HepG2 (cell line): ENCODE data around the gene DENND2D. TPM values are rescaled to one million over a fixed set of nuclear protein-coding genes. Genes with fewer than 3 reads are reported as not detected.
A peak's percentile ranks its signal among the peaks of the same experiment; 100 is the strongest.

Experiments
- CBFB ChIP-seq: sonication (generic); formaldehyde crosslinking; IDR thresholded peaks from 2 replicates; pipeline ENCODE4 v1.4.0; 2020; ENCODE audit warnings: missing genetic modification reagents
- CEBPZ ChIP-seq: IDR thresholded peaks from 2 replicates; pipeline ENCODE4 v1.6.1; 2012; ENCODE audit warnings: low read length, improper control_type of control experiment
- CERS6 ChIP-seq: sonication (generic); formaldehyde crosslinking; IDR thresholded peaks from 2 replicates; pipeline ENCODE4 v1.5.0; 2020; ENCODE audit warnings: missing genetic modification reagents
- FOXP1 ChIP-seq, 2 experiments: fragments of 450-650 bp in 1 of 2; IDR thresholded peaks; 2 replicates each; pipeline ENCODE4 v1.6.1; 2017 to 2018; ENCODE audit warnings: antibody characterized with exemption in 1 of 2
- SNAI1 ChIP-seq: sonication (generic); formaldehyde crosslinking; IDR thresholded peaks from 2 replicates; pipeline ENCODE4 v1.5.0; 2020; ENCODE audit warnings: mild to moderate bottlenecking, missing genetic modification reagents, borderline replicate concordance
- SNAPC2 ChIP-seq: sonication (generic); formaldehyde crosslinking; IDR thresholded peaks from 2 replicates; pipeline ENCODE4 v1.8.1; 2022; ENCODE audit warnings: mild to moderate bottlenecking, missing genetic modification reagents
- XRCC5 ChIP-seq: fragments of 200-400 bp; formaldehyde crosslinking; optimal IDR thresholded peaks from 2 replicates; pipeline ENCODE3; 2017; ENCODE audit warnings: mild to moderate bottlenecking, low read length
- ZBTB26 ChIP-seq: IDR thresholded peaks from 2 replicates; pipeline ENCODE4 v1.6.1; 2016; ENCODE audit warnings: missing compliant biosample characterization, missing genetic modification reagents, borderline replicate concordance
- ZNF124 ChIP-seq: sonication (generic); formaldehyde crosslinking; IDR thresholded peaks from 2 replicates; pipeline ENCODE4 v1.4.0; 2020; ENCODE audit warnings: missing genetic modification reagents
- ZNF180 ChIP-seq: sonication (generic); formaldehyde crosslinking; IDR thresholded peaks from 2 replicates; pipeline ENCODE4 v1.4.0; 2020; ENCODE audit warnings: low read depth, missing genetic modification reagents, borderline replicate concordance
- ZNF224 ChIP-seq: sonication (generic); formaldehyde crosslinking; IDR thresholded peaks from 2 replicates; pipeline ENCODE4 v1.5.0; 2020; ENCODE audit warnings: mild to moderate bottlenecking, missing genetic modification reagents
- ZNF275 ChIP-seq: sonication (generic); formaldehyde crosslinking; IDR thresholded peaks from 2 replicates; pipeline ENCODE4 v1.8.0; 2022; ENCODE audit warnings: missing genetic modification reagents, mild to moderate bottlenecking, inconsistent platforms, borderline replicate concordance
- ZNF296 ChIP-seq: sonication (generic); formaldehyde crosslinking; conservative IDR thresholded peaks from 2 replicates; pipeline ENCODE4 v1.5.0; 2020; ENCODE audit warnings: mild to moderate bottlenecking, missing genetic modification reagents
- ZNF383 ChIP-seq: sonication (generic); formaldehyde crosslinking; IDR thresholded peaks from 2 replicates; pipeline ENCODE4 v1.4.0; 2020; ENCODE audit warnings: missing genetic modification reagents, mild to moderate bottlenecking, borderline replicate concordance
- ZNF510 ChIP-seq: sonication (generic); formaldehyde crosslinking; IDR thresholded peaks from 2 replicates; pipeline ENCODE4 v1.4.0; 2020; ENCODE audit warnings: low read depth, mild to moderate bottlenecking, missing genetic modification reagents
- polyA plus RNA-seq, 8 experiments: library from polyadenylated mRNA; depleted of rRNA in 3 of 8; stranded (reverse) in 7 of 8; unstranded in 1 of 8; fragments of >200 nt; fragmentation: Illumina TruSeq in 4 of 8; extraction: Trizol in 4 of 8; gene quantifications; 2 replicates each; pipeline versions ENCODE4 v1.2.1 to v1.2.3, GENCODE V29; 2011 to 2016; ENCODE audit warnings: low read depth in 4 of 8, missing spikeins in 1 of 8, mixed read lengths in 1 of 8; ENCODE audit not compliant: insufficient read depth in 1 of 8
- total RNA-seq, 5 experiments: library from RNA; depleted of rRNA; stranded (reverse); fragments of >200 nt; fragmentation: Illumina TruSeq; extraction: Trizol; gene quantifications; 2 replicates each; pipeline ENCODE4 v1.2.3, GENCODE V29; 2016; ENCODE audit warnings: low read depth in 1 of 5
- TF ChIP-seq, protein P1 (sequence below): sonication (generic); formaldehyde crosslinking; conservative IDR thresholded peaks from 2 replicates; pipeline ENCODE4 v1.5.0; 2020; ENCODE audit warnings: missing genetic modification reagents
- TF ChIP-seq, protein P2 (sequence below), 2 experiments: sonication (generic) in 1 of 2; formaldehyde crosslinking in 1 of 2; IDR thresholded peaks; 2 replicates each; pipeline versions ENCODE4 v1.4.0 to v1.6.1; 2018 to 2020; ENCODE audit warnings: missing genetic modification reagents in 2 of 2, borderline replicate concordance in 1 of 2, low read depth in 1 of 2, mild to moderate bottlenecking in 1 of 2, missing biosample characterization in 1 of 2

Gene DENND2D
- total and polyA plus RNA-seq, 2 of the 13 experiments (the other 11 are each of a cell fraction or from before 2014, with no cell fraction given) = 0.04 TPM; not detected in 1

DNA sequence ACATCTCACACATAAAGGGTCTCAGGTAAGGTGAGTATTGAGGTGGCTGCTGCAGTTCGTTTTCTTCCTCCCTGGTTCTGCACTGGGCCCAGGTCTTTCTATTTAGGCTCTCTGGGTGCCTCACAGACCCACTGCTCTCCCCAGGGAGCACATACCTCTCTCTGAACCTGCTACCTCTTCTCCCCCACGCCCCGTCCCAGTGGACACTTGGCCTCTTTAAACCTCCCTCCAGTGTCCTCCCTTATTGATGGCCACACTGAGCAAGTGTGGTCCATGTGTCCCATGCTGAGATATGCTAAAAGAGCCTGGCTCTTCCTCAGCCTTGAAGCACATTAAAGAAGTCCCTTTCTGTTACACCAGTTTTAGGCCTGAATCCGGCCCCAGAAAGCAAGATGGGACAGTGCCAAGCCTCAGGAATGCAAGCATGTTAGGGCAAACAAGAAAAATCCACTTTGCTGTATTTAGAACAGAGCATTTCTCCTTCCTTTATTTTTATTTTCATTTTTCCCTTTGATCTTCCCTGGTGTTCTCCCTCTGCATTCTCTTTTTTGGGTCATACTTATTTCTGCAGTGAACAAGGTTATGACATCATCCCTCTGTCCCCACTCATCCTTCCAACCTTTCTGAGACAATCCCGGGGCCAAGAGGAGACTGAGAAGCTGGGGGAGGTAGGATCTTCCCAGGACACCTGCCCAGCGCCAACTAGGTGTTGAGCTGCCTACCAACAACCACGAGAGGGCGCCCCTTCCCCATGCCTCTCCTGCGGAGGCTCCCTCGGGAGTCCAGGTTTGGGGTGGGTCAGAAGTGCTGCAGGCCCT lies 22.1 kb upstream of the DENND2D start (continued):
- no peak for TF ChIP-seq CEBPZ
- TF ChIP-seq, protein P1, sequence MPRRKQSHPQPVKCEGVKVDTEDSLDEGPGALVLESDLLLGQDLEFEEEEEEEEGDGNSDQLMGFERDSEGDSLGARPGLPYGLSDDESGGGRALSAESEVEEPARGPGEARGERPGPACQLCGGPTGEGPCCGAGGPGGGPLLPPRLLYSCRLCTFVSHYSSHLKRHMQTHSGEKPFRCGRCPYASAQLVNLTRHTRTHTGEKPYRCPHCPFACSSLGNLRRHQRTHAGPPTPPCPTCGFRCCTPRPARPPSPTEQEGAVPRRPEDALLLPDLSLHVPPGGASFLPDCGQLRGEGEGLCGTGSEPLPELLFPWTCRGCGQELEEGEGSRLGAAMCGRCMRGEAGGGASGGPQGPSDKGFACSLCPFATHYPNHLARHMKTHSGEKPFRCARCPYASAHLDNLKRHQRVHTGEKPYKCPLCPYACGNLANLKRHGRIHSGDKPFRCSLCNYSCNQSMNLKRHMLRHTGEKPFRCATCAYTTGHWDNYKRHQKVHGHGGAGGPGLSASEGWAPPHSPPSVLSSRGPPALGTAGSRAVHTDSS (CRISPR knock-in tag) = no peak
- TF ChIP-seq ZNF275 (CRISPR knock-in tag) = no peak
- TF ChIP-seq SNAI1 (CRISPR knock-in tag) = no peak
- TF ChIP-seq ZNF296 (CRISPR knock-in tag) = no peak
- TF ChIP-seq, protein P2, sequence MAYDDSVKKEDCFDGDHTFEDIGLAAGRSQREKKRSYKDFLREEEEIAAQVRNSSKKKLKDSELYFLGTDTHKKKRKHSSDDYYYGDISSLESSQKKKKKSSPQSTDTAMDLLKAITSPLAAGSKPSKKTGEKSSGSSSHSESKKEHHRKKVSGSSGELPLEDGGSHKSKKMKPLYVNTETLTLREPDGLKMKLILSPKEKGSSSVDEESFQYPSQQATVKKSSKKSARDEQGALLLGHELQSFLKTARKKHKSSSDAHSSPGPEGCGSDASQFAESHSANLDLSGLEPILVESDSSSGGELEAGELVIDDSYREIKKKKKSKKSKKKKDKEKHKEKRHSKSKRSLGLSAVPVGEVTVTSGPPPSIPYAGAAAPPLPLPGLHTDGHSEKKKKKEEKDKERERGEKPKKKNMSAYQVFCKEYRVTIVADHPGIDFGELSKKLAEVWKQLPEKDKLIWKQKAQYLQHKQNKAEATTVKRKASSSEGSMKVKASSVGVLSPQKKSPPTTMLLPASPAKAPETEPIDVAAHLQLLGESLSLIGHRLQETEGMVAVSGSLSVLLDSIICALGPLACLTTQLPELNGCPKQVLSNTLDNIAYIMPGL (CRISPR knock-in tag; IDR thresholded peaks at IDR 0.05; ENCODE audit: borderline replicate concordance in 1 of 2, low read depth in 1 of 2) = peak in 1 of 2 experiments; percentile 66; a peak in 1 of 4 replicates
- no peak for TF ChIP-seq CERS6 (CRISPR knock-in tag)
- no peak for TF ChIP-seq ZNF180
- no peak for TF ChIP-seq ZNF224
- TF ChIP-seq ZNF383 (CRISPR knock-in tag) = no peak
- TF ChIP-seq CBFB (CRISPR knock-in tag) = no peak
- peak; percentile 55 for TF ChIP-seq XRCC5
- 0 out of 2 replicates have a peak, but pooled peaks have one; percentile 36 for TF ChIP-seq ZNF124 (CRISPR knock-in tag)
- TF ChIP-seq ZNF510 (CRISPR knock-in tag) = no peak
- TF ChIP-seq FOXP1 (IDR thresholded peaks at IDR 0.05) = no peak
- no peak for TF ChIP-seq FOXP1 (CRISPR knock-in tag; IDR thresholded peaks at IDR 0.05)
- no peak for TF ChIP-seq ZBTB26 (CRISPR knock-in tag)
- no peak for TF ChIP-seq SNAPC2 (CRISPR knock-in tag)
